ENCODE measurements around the gene IFNA7. TPM values are rescaled to one million over a fixed set of nuclear protein-coding genes. Genes with fewer than 3 reads are reported as not detected.
"Not testable (repeated sequence)": the region's sequence is repeated elsewhere in the genome, so short reads cannot be mapped to it uniquely, and the experiment has no call there.

IFNA7 gene
- total RNA-seq, 1 experiment from 2014 or later: not detected

DNA sequence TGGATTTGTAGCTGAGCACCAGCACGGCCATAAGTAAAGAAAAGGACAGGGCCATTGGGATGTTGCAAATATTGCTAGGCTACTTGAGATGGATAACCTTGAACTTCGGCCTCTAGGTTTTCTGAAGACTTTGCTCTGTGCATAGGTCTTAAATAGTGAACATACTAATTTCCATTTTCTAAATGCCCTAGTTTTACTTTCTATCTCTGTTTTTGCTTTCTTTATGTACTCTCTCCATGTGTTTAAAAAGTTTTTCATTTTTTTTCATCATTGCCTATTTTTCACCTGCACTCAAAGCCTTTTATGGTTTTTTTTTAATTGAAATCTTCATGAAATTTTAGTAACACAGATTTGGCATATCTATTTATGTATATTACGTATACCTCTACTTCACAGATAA lies 5.0 kb upstream of the IFNA7 start, which contains the start of gene IFNA10:
IFNA10 (minus strand) TSS at position 101 of the 400 bp plus-strand sequence; CDS start at position 55, 46 bp downstream.
- H3K9me2 ChIP-seq (ENCODE audit: insufficient read depth); H2AFZ ChIP-seq (ENCODE audit: low read depth, low read length, poor library complexity, severe bottlenecking); BruUV-seq (replicated peaks); H3K36me3 ChIP-seq (ENCODE audit: control insufficient read depth in 1 of 2, insufficient read depth in 2 of 2, low read length in 2 of 2); intact Hi-C loops (cut with micrococcal nuclease); DNase-seq (ENCODE audit: low read depth, low spot score); POLR2A ChIA-PET; H4K20me1 ChIP-seq (ENCODE audit: insufficient read depth); CTCF ChIA-PET; H3K4me3 ChIP-seq (replicated peaks in 1 of 2; ENCODE audit: low read depth in 1 of 2, low read length in 2 of 2); H3K27me3 ChIP-seq (ENCODE audit: insufficient read depth, low read length); RAD21 ChIA-PET (ENCODE audit: low non-redundant PET in 1 of 2, low total read pairs in 2 of 2, uncharacterized antibody in 2 of 2, unreplicated experiment in 2 of 2); H3K27ac ChIP-seq (ENCODE audit: low read depth, low read length); H3K4me1 ChIP-seq (ENCODE audit: control insufficient read depth in 1 of 2, insufficient read depth in 2 of 2, low read length in 2 of 2); ATAC-seq; H3K79me2 ChIP-seq (ENCODE audit: insufficient read depth, low read length); H3K9ac ChIP-seq (ENCODE audit: low read length); H3K4me2 ChIP-seq (ENCODE audit: low read length); H3K9me3 ChIP-seq (ENCODE audit: control insufficient read depth in 1 of 2, insufficient read depth in 1 of 2, low read depth in 1 of 2, low read length in 2 of 2): not testable (repeated sequence)

DNA sequence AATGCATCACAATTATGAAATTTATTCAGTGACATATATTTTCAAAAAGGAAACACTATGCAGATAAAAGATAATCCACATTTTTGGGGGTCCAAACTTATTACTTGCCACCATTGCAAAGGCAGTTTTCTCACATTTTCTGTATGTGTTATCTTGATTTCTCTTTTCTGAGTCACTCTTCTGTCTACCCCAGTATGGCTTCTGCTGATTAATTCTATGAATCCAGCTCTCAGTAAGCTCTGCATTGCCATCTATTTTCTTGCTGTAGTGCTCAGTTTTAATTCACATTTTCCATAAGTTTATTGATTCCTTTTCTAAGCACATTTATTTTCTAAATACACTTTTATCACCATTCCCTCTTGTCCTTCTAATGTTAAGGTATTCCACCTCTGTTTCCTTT lies 3.2 kb upstream of the IFNA7 start:
- H3K4me2 ChIP-seq (ENCODE audit: low read length): no peak overlapping the region
- H2AFZ ChIP-seq (ENCODE audit: low read depth, low read length, poor library complexity, severe bottlenecking): no peak overlapping the region
- no peak overlapping the region for H3K9ac ChIP-seq (ENCODE audit: low read length)
- H3K4me1 ChIP-seq (ENCODE audit: control insufficient read depth in 1 of 2, insufficient read depth in 2 of 2, low read length in 2 of 2): no peaks in the 10 kb centered on the region
- RAD21 ChIA-PET (ENCODE audit: low non-redundant PET in 1 of 2, low total read pairs in 2 of 2, uncharacterized antibody in 2 of 2, unreplicated experiment in 2 of 2): no interaction called here
- H3K36me3 ChIP-seq (ENCODE audit: control insufficient read depth in 1 of 2, insufficient read depth in 2 of 2, low read length in 2 of 2): no peaks in the 10 kb centered on the region
- no peaks in the 10 kb centered on the region for H3K9me3 ChIP-seq (ENCODE audit: control insufficient read depth in 1 of 2, insufficient read depth in 1 of 2, low read depth in 1 of 2, low read length in 2 of 2)
- no peaks in the 10 kb centered on the region for H4K20me1 ChIP-seq (ENCODE audit: insufficient read depth)
- H3K9me2 ChIP-seq (ENCODE audit: insufficient read depth): no peaks in the 10 kb centered on the region
- no peaks in the 10 kb centered on the region for H3K27me3 ChIP-seq (ENCODE audit: insufficient read depth, low read length)
- POLR2A ChIA-PET: no interaction called here
- TF ChIP-seq EGR1 (IDR thresholded peaks at IDR 0.05; ENCODE audit: low read depth) (no peak), POLR2A (IDR thresholded peaks at IDR 0.05; ENCODE audit: borderline replicate concordance, extremely low read depth, insufficient read depth, insufficient read length) (no peak), ZFX (IDR thresholded peaks at IDR 0.05) (no peak), SP1 (IDR thresholded peaks at IDR 0.05; ENCODE audit: low read depth) (no peak)
- TF ChIP-seq, protein P1, sequence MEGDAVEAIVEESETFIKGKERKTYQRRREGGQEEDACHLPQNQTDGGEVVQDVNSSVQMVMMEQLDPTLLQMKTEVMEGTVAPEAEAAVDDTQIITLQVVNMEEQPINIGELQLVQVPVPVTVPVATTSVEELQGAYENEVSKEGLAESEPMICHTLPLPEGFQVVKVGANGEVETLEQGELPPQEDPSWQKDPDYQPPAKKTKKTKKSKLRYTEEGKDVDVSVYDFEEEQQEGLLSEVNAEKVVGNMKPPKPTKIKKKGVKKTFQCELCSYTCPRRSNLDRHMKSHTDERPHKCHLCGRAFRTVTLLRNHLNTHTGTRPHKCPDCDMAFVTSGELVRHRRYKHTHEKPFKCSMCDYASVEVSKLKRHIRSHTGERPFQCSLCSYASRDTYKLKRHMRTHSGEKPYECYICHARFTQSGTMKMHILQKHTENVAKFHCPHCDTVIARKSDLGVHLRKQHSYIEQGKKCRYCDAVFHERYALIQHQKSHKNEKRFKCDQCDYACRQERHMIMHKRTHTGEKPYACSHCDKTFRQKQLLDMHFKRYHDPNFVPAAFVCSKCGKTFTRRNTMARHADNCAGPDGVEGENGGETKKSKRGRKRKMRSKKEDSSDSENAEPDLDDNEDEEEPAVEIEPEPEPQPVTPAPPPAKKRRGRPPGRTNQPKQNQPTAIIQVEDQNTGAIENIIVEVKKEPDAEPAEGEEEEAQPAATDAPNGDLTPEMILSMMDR (IDR thresholded peaks at IDR 0.05 in 2 of 3, conservative IDR thresholded peaks at IDR 0.05 in 1 of 3; ENCODE audit: borderline replicate concordance in 1 of 3, insufficient read depth in 1 of 3, low read depth in 2 of 3, low read length in 2 of 3): no peak
- TF ChIP-seq, protein P2, sequence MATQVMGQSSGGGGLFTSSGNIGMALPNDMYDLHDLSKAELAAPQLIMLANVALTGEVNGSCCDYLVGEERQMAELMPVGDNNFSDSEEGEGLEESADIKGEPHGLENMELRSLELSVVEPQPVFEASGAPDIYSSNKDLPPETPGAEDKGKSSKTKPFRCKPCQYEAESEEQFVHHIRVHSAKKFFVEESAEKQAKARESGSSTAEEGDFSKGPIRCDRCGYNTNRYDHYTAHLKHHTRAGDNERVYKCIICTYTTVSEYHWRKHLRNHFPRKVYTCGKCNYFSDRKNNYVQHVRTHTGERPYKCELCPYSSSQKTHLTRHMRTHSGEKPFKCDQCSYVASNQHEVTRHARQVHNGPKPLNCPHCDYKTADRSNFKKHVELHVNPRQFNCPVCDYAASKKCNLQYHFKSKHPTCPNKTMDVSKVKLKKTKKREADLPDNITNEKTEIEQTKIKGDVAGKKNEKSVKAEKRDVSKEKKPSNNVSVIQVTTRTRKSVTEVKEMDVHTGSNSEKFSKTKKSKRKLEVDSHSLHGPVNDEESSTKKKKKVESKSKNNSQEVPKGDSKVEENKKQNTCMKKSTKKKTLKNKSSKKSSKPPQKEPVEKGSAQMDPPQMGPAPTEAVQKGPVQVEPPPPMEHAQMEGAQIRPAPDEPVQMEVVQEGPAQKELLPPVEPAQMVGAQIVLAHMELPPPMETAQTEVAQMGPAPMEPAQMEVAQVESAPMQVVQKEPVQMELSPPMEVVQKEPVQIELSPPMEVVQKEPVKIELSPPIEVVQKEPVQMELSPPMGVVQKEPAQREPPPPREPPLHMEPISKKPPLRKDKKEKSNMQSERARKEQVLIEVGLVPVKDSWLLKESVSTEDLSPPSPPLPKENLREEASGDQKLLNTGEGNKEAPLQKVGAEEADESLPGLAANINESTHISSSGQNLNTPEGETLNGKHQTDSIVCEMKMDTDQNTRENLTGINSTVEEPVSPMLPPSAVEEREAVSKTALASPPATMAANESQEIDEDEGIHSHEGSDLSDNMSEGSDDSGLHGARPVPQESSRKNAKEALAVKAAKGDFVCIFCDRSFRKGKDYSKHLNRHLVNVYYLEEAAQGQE (IDR thresholded peaks at IDR 0.05; ENCODE audit: low read depth): no peak
- TF ChIP-seq, protein P3, sequence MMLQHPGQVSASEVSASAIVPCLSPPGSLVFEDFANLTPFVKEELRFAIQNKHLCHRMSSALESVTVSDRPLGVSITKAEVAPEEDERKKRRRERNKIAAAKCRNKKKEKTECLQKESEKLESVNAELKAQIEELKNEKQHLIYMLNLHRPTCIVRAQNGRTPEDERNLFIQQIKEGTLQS (IDR thresholded peaks at IDR 0.05): no peak
- H3K4me3 ChIP-seq (replicated peaks in 1 of 2; ENCODE audit: low read depth in 1 of 2, low read length in 2 of 2): no peak overlapping the region
- intact Hi-C loops (cut with micrococcal nuclease): no loop called here
- DNase-seq (ENCODE audit: low read depth, low spot score): no peak
- no peak overlapping the region for H3K27ac ChIP-seq (ENCODE audit: low read depth, low read length)
- H3K79me2 ChIP-seq (ENCODE audit: insufficient read depth, low read length): no peaks in the 10 kb centered on the region
- no TSS peak for BruUV-seq (replicated peaks)
- CTCF ChIA-PET: interaction anchor here (1.3 kb wide), 1 partner anchor 22 kb away, joined by 3 read pairs; no protein-coding TSS in a partner anchor
- ATAC-seq: no peak

All from HCT116 (cell line).